ENCODE results near the gene P2RX7. TPM values are rescaled to one million over a fixed set of nuclear protein-coding genes. Genes with fewer than 3 reads are reported as not detected.

The P2RX7 gene
- total RNA-seq, 1 experiment from 2014 or later, result 0.23 TPM

GRCh38 chr12:121102307-121102706 lies 30.4 kb upstream of the P2RX7 start:
- intact Hi-C loops (cut with micrococcal nuclease; ENCODE audit: unreplicated experiment) (no loop called here), in situ Hi-C loops (cut with HindIII; ENCODE audit: low pct_unique_long_range_greater_than_20kb, low sequenced_read_pairs) (no loop called here)
- BruUV-seq (replicated peaks), result no TSS peak
- DNase-seq (ENCODE audit: low read depth, low spot score) (no peak), ATAC-seq (no peak)
- H3K27me3 ChIP-seq (ENCODE audit: control insufficient read depth, insufficient read depth, low read length), result no peaks in the 10 kb centered on the region
- H3K27ac ChIP-seq (ENCODE audit: low read length), result no peak overlapping the region
- no peak for TF ChIP-seq TCF7L2 (IDR thresholded peaks at IDR 0.05; ENCODE audit: low read depth, low read length)
- no peaks in the 10 kb centered on the region for H3K9me3 ChIP-seq (ENCODE audit: control insufficient read depth, insufficient read depth, low read depth, low read length)
- POLR2A ChIA-PET, result no interaction called here
- no peak overlapping the region for H3K4me3 ChIP-seq (ENCODE audit: low read depth in 2 of 2, low read length in 2 of 2)
- H3K36me3 ChIP-seq (ENCODE audit: control insufficient read depth, insufficient read depth, low read length), result no peaks in the 10 kb centered on the region
- CTCF ChIA-PET, result no interaction called here
- no peaks in the 10 kb centered on the region for H3K4me1 ChIP-seq (ENCODE audit: control insufficient read depth, insufficient read depth, low read length)

GRCh38 chr12:121107681-121108080 lies 25.0 kb upstream of the P2RX7 start:
- DNase-seq (ENCODE audit: low read depth, low spot score) (no peak), ATAC-seq (no peak)
- H3K36me3 ChIP-seq (ENCODE audit: control insufficient read depth, insufficient read depth, low read length), result no peaks in the 10 kb centered on the region
- H3K4me3 ChIP-seq (ENCODE audit: low read depth in 2 of 2, low read length in 2 of 2), result no peak overlapping the region
- intact Hi-C loops (cut with micrococcal nuclease; ENCODE audit: unreplicated experiment), result loop anchor here (5.0 kb wide), 1 partner anchor 100 kb away; no protein-coding TSS in a partner anchor
- TF ChIP-seq POLR2AphosphoS5 (IDR thresholded peaks at IDR 0.05; ENCODE audit: low read depth, low read length) (no peak), SIN3A (IDR thresholded peaks at IDR 0.05; ENCODE audit: borderline replicate concordance, insufficient read depth, low read depth, low read length) (no peak), REST (IDR thresholded peaks at IDR 0.05; ENCODE audit: insufficient read depth in 1 of 2, low read depth in 2 of 2, low read length in 1 of 2) (no peak), TCF7L2 (IDR thresholded peaks at IDR 0.05; ENCODE audit: low read depth, low read length) (no peak)
- TF ChIP-seq, protein P1, sequence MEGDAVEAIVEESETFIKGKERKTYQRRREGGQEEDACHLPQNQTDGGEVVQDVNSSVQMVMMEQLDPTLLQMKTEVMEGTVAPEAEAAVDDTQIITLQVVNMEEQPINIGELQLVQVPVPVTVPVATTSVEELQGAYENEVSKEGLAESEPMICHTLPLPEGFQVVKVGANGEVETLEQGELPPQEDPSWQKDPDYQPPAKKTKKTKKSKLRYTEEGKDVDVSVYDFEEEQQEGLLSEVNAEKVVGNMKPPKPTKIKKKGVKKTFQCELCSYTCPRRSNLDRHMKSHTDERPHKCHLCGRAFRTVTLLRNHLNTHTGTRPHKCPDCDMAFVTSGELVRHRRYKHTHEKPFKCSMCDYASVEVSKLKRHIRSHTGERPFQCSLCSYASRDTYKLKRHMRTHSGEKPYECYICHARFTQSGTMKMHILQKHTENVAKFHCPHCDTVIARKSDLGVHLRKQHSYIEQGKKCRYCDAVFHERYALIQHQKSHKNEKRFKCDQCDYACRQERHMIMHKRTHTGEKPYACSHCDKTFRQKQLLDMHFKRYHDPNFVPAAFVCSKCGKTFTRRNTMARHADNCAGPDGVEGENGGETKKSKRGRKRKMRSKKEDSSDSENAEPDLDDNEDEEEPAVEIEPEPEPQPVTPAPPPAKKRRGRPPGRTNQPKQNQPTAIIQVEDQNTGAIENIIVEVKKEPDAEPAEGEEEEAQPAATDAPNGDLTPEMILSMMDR (IDR thresholded peaks at IDR 0.05), result no peak
- H3K9me3 ChIP-seq (ENCODE audit: control insufficient read depth, insufficient read depth, low read depth, low read length), result no peaks in the 10 kb centered on the region
- no peak overlapping the region for H3K27ac ChIP-seq (ENCODE audit: low read length)
- ChIA-PET CTCF (interaction anchor here (0.7 kb wide), 1 partner anchor 310 kb away, joined by 3 read pairs; no protein-coding TSS in a partner anchor), POLR2A (no interaction called here)
- in situ Hi-C loops (cut with HindIII; ENCODE audit: low pct_unique_long_range_greater_than_20kb, low sequenced_read_pairs), result no loop called here
- no TSS peak for BruUV-seq (replicated peaks)
- H3K27me3 ChIP-seq (ENCODE audit: control insufficient read depth, insufficient read depth, low read length), result no peaks in the 10 kb centered on the region
- no peaks in the 10 kb centered on the region for H3K4me1 ChIP-seq (ENCODE audit: control insufficient read depth, insufficient read depth, low read length)

DNA sequence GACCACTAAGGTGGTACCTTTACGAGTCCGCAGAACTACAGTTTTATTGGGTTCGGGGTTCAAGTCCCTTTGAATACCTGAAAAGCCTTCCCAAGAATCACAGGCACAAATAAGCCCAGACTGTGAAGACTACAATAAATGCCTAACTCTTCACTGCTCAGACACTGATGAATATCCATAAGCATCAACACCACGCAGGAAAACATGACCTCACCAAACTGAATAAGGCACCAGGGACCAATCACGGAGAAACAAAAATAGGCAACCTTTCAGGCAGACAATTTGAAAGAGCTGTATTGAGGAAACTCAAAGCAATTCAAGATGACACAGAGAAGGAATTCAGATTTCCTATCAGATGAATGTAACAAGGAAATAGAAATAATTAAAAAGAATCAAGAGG lies 24.2 kb upstream of the P2RX7 start:
- POLR2A ChIA-PET, result no interaction called here
- Histone ChIP-seq H3K27me3 (ENCODE audit: control insufficient read depth, insufficient read depth, low read length) (no peaks in the 10 kb centered on the region), H3K27ac (ENCODE audit: low read length) (no peak overlapping the region), H3K4me3 (ENCODE audit: low read depth in 2 of 2, low read length in 2 of 2) (no peak overlapping the region), H3K9me3 (ENCODE audit: control insufficient read depth, insufficient read depth, low read depth, low read length) (no peaks in the 10 kb centered on the region), H3K4me1 (ENCODE audit: control insufficient read depth, insufficient read depth, low read length) (no peaks in the 10 kb centered on the region), H3K36me3 (ENCODE audit: control insufficient read depth, insufficient read depth, low read length) (no peaks in the 10 kb centered on the region)
- intact Hi-C loops (cut with micrococcal nuclease; ENCODE audit: unreplicated experiment), result loop anchor here (5.0 kb wide), 1 partner anchor 101 kb away; no protein-coding TSS in a partner anchor
- DNase-seq (ENCODE audit: low read depth, low spot score) (no peak), ATAC-seq (no peak)
- in situ Hi-C loops (cut with HindIII; ENCODE audit: low pct_unique_long_range_greater_than_20kb, low sequenced_read_pairs), result no loop called here
- CTCF ChIA-PET, result interaction anchor here (0.7 kb wide), 2 partner anchors 169 to 311 kb away, joined by 3 to 6 read pairs; no protein-coding TSS in a partner anchor
- BruUV-seq (replicated peaks), result no TSS peak
- TF ChIP-seq TCF7L2 (IDR thresholded peaks at IDR 0.05; ENCODE audit: low read depth, low read length) (no peak), SIN3A (IDR thresholded peaks at IDR 0.05; ENCODE audit: borderline replicate concordance, insufficient read depth, low read depth, low read length) (no peak), POLR2AphosphoS5 (IDR thresholded peaks at IDR 0.05; ENCODE audit: low read depth, low read length) (no peak), REST (IDR thresholded peaks at IDR 0.05; ENCODE audit: insufficient read depth in 1 of 2, low read depth in 2 of 2, low read length in 1 of 2) (no peak)
- TF ChIP-seq, protein P1 (IDR thresholded peaks at IDR 0.05), result no peak

All from Panc1 (cell line).